HG02588 (cell line): ENCODE data around the gene CACNA1S.

Experiments
- ATAC-seq: cut with Tn5 transposase; IDR thresholded peaks from one replicate; pipeline ENCODE4 v1.9.1; 2021; ENCODE audit warnings: mild to moderate bottlenecking, moderate library complexity; ENCODE audit not compliant: unreplicated experiment

Gene CACNA1S

DNA sequence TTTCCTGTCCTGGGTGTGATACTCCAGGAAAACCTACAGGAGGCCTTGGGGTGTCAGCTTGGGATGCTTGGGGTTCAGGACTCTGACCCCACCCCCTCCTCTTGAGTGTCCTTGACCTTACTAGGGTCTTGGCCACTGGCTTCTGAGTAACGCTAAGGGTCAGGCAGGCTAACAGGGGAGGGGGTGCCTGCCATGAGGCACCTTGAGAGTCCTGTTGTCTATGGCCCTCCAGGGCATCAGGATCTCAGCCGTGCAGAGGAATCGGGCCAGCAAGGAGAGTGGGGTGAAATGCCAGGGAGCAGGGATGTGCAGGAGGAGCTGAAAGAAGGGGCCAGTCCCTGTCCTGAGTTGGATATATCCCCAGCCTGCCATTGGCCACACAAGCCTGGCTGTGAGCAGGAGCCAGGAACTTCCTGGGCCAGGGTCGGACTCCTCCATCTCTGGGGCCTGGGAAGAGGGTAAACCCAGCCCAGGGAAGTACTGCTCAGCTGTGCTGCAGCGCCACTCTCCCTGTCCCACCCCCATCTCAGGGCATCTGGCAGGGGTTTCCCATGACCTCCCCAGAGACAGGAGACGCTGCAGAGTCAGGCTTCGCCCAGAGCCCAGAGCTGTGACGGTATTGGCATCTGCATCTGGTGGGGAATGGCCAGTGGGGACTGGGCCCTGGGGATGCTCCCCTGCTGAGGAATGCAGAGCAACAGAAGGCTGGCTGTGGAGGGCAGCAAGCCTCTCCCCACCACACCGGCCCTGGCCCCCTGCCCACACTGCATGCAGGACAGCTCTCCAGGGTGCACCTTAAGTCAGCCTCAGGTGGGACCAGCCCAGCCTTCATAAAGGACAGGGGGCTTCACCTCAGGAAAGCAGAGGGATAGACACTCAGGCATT lies 95.0 kb downstream of the CACNA1S start:
- peak; percentile 48 for ATAC-seq

DNA sequence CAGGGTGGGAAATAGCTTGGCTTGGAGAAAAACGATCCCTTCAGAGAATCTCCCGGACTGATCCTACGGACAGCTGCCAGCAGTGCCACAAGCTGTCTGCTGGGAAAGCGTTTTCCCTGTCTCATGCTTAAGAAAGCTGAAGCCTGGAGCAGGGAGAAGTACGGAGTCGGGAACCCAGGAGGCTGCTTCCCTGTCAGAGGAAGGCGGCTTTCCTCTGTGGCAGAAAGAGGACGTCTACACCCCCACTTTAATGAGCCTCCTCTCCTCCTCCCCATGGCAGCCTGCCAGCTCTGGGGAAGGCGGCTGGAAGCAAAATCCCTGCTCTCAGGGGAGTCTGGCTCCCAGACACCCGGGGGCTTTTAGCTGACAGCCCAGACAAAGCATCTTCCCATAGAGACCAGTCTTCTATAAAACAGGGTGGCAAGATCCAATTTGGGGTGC lies 96.0 kb downstream of the CACNA1S start:
- no peak for ATAC-seq

DNA sequence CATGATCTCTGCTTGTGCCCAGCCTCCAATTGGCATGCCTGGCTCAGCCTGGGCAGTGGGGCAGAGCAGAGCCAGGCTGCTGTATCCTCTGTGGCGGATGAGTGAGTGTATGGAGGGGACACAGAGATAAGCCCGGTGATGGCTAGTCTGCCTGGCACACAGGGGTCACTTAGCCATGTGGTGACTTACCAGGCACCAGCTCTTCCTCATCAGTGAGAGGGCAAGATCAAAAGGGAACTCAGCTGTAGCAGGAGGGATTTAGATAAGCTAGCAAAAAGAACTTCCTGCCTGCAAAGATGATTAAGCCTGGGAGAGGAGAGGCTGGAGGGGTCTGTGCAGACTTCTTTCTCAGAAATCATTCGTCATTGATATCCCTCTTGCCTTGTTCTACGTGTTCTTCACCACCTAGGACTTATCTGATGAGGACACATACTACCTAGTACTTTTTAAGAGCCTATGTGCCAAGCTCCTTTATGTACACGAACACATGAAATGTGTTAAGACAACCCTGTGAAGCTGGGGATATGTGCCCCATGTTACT lies 96.6 kb downstream of the CACNA1S start:
- no peak for ATAC-seq

DNA sequence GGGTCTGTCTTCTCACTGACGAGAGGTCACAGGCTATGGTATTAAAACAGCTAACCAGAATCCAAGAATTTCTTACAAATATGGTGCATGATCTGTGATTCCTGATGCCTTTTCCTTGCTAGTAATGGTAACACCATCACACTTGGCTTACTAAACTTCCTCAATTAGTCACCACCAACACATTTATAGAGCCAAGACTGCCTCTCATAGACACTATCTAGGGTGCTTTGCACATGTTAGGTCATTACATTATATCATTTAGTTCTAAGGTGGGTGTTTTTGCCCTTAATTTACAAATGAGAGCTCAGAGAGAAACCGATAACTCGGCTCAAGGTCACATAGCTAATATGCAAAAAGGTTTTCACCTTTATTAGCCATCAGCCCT lies 97.4 kb downstream of the CACNA1S start:
- no peak for ATAC-seq

GRCh38 chr1:201013991-201014815 lies 98.0 kb downstream of the CACNA1S start:
- no peak for ATAC-seq

DNA sequence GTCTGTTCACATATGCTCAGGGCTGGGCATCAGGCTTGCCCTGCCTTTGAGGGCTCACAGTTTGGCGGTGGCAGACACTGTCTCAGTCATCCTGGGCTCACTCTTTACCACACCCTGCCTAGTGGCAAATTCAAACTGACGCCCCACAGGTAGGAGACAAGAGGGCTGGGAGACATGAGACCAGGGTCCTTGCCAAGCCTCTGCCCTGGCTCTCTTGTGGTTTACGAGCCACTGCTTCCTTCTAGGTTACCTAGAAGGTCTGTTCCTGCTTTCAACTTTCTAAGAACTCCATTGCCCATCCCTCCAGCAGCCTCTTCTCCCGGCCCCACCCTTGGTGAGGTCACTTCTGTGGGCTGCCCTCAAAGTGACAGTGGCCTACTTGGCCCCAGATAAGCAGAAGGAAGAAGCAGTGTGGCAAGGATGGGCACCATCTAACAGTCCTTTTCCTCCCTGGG lies 99.2 kb downstream of the CACNA1S start:
- no peak for ATAC-seq

DNA sequence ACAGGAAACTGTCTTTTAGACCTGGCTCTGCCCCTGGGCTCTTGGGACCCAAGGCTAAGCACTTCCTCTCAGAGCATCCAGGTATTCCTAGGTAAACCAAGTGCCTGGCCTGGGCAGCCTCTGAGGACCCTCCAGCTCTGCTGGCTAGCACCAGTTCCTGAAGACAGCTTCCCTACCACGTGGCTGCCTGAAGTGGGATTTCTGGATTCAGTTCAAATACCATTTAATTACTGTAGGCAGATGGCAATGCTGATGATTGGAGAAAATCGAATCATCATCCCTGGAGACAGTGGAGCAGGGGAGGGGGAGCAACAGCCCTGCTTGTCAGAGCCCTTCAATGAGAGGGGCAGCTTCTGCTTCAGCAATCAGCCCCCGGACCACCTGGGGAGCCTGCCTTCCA lies 100.6 kb downstream of the CACNA1S start:
- ATAC-seq, result no peak

- no peak for ATAC-seq
Observed at GRCh38 chr1:201009962-201010645, 102.1 kb downstream of the CACNA1S start.

DNA sequence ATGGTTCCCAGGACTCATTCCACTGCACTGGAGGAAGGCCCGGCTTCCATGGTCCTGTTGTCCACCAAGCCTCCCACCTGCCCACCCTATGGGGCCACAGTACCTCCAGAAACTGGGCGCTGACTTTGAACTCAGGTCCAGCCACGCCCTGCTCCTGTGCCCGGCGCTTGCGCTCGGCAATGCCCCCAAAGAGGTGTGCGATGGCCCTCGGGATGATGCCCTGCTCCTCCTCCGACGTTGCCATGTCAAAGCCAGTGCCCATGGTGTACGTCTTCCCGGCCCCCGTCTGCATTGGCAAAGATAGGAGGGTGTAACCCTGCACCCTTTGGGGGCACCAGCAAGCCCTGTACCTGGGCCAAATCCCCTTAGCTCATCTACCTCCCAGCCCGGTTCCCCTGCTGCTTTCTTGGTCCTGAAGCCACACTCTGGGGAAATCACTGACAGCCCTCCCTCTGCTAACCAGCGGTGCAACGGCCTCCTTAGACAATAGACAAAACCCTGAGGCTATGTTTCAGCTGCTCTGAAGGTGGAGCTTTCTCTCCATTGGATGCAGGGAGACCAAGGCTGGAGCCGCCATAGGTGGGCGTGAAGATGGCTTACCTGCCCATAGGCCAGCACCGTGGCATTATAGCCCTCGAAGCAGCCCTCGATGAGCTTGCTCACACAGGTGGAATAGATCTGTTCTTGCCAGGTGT lies 103.4 kb downstream of the CACNA1S start:
- ATAC-seq, result no peak

DNA sequence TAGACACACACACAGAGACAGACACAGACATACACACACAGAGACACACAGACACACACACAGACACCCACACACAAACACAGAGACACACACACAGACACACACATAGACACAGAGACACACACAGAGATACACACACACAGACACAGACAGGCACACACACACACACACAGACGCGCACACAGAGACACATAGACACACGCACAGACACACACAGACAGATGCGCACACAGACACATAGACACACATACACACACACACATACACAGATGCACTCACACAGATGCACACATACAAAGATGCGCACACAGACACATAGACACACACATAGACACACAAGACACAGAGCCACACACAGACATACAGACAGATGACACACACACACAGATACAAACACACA lies 104.7 kb downstream of the CACNA1S start:
- ATAC-seq, result no peak

DNA sequence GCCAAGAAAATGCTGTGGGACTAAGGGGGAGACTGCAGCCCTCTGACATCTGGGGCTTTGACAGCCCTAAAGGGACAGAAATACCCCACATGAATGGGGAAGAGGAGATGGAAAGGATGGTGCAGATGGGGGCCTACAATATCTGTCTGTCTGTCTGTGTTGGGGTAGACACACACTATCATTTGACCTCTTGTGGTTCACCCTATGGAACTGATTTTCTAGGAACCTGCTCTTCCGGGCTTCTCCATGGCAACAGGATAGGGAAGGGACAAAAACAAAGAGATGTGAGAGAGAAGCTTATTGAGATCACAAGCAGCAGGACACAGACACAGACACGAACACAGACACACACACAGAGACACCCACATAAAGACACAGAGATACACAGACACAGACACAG lies 105.8 kb downstream of the CACNA1S start:
- no peak for ATAC-seq

- no peak for ATAC-seq
Observed at GRCh38 chr1:201004732-201005131, 107.5 kb downstream of the CACNA1S start.

DNA sequence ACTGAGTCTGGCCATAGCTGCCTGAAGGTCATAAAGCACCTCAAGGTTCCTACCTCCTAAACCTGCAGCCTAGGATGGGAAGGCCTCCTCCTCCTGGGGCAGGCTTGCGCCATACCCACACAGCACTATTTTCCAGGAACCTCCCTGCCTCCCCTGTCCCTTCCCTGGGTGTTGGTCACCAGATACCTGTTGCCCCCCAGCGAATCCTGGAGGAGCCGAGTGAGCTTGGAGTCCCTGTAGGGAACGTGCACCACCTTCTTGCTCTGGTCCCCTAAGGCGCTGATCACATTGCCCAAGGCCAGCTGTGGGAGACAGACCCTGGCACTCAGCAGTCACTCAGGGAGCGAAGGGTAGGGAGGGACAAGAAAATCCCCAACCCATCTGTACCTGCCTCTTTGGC lies 108.1 kb downstream of the CACNA1S start:
- no peak for ATAC-seq

DNA sequence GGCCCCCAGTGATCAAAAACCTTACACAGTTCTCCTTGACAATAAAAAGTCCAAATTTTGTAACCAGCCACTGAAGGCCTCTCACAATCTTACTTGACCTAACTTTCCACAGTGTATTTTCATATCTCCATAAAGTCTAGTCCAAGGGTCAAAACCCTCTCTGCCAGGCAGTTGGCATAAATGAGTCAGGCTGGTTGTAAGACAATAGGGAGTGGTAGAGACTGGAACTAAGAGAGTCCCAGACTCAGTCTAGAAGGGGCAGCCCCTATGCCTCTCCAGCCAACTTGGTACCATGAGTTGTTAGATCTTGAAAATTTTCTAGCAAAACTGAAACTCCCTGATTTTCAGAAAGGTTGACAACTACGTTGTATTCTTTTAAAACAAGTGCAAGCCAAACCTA lies 109.7 kb downstream of the CACNA1S start:
- no peak for ATAC-seq

GRCh38 chr1:201001962-201002361 lies 110.3 kb downstream of the CACNA1S start:
- ATAC-seq, result no peak

DNA sequence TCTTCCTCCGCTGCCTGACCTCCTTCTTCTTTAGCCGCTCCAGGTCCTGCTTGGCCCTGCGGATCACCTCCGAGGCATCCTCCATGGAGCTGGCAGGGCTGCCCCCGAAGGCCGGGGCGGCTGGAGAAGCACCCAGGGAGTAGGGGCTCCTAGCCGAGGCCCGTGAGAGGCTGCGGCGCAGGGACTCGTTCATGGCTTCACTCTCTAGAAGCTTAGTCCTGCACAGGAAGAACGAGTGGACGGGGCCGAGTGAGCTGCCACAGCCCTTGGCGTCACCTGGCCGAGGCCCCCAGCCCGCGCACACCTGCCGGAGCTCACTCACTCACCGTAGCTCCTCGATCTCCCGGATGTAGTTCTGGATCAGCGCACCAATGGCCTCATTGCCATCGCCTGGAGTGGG lies 111.8 kb downstream of the CACNA1S start:
- ATAC-seq, result no peak

- no peak for ATAC-seq
Observed at GRCh38 chr1:200999667-201000066, 112.6 kb downstream of the CACNA1S start.

DNA sequence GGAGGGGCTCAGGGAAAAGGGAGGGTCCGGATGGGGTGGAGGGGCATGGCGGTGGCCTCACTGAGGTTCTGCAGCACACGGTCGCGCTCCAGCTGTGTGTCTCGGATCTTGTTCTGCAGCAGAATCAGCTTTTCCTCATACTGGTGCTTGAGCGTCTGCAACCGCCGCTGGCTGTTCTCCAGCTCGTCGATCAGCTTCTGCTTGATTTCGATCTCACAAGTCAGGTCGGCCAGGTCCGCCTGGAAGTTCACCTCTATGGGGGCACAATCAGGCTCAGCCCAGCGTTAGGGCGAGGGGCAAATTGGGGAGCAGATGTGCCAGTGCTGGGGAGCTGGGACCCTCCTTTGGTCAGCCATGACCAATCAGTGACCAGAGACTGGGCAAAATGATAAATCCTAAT lies 113.9 kb downstream of the CACNA1S start:
- ATAC-seq, result no peak

GRCh38 chr1:200992382-200993048 lies 119.7 kb downstream of the CACNA1S start:
- no peak for ATAC-seq

DNA sequence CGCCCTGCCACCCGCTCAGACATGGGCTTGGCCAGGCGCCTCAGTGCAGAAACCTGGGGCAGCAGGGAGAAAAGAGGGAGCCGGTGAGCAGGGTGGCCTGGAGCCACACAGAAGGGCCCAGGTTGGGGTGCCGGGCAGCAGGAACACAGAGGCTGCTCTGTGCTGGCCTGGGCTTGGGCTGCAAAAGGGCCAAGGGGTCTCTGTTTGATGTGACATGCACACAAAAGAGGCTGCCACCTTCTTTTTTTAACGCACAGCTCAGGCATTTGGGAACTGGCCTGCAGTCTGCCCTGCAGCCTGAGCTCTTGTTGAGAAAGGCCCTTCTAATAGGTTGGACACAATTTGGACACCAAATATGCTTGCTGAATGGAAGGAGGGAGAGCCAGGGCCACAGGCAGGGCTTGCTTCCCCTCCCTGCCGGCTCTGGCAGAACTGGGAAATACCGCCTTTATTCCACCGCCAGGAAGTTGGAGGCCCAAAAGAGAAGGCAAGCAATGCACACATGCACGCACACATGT lies 121.1 kb downstream of the CACNA1S start:
- ATAC-seq, result no peak
